SHP77 treated with DMSO at 0.1 percent for 48 hours (cell line): ENCODE results near the gene MRTFA.

ENCODE experiments used
- DNase-seq: peaks from one replicate; lab custom pipeline; 2025; lab: John Stamatoyannopoulos, UW

MRTFA gene

DNA sequence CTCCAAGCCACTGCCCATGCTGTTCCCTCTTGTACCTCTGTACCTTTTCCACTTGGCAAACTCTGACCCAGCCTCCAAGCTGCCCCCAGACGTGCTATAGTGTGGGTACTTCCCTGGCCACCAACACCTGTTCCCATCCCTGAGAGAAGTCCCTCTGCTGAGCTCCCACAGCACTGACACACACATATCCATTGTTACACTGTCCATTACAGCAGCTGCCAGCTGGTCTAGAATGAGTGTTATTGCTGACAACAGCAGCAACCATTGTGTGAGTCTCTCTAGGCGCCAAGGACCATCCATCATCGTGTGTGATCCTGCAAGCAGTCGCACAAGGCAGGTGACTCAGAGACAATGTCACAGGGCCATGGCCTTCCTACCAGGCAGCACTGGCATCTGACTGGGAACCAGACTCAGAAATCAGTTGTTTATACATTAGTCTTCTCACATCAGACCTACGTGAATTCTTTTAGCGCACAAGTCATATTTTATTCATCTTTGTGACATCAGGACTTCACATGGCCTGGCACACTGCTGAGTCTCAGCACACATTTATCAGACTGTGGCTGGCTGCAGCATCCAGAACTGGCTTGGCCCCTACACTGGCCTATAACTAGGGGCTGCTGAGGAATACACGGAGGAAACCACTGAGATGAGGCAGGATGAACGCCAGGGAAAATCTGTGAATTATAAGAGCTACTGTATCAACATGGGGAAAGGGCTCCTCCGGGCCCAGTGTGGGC is 209.8 kb downstream of the MRTFA start:
- DNase-seq = peak; percentile 87

- DNase-seq = no peak
Measured at GRCh38 chr22:40425082-40425481, 211.4 kb downstream of the MRTFA start.

DNA sequence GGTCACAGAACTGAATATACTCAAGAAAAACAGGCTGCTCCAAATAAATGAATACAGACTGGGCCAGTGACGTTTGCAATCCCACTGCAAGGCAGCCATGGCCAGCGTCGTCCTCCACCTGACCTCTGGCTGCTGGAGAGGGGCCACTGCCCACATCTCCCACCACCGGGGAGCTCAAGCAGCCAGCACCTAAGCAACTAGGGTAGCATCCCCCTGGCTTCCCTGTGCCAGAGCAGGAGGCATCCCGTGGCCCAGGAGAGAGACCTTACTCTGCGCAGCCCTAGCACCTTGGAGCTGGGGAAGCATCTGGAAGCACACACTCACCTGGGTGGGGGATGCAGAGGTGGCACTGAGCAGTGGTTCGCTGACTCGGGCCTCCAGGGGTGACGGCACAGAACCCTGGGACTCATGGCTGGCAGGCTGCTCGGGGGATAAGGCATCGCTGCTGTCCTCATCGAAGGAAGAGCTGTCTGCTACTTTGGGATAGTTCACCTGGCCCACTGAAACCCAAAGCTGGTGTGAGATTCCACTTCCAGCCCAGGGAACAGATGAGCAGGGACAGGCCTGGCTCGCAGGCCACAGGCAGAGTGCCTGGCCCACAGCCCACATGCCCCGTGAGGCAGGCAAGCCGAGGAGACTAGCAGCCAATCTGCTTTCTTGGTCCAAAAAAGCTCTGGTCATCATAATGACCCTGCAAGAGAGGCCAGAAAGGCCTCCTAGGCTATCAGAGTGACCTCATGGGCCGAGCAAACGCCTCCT is 212.5 kb downstream of the MRTFA start:
- no peak for DNase-seq

DNA sequence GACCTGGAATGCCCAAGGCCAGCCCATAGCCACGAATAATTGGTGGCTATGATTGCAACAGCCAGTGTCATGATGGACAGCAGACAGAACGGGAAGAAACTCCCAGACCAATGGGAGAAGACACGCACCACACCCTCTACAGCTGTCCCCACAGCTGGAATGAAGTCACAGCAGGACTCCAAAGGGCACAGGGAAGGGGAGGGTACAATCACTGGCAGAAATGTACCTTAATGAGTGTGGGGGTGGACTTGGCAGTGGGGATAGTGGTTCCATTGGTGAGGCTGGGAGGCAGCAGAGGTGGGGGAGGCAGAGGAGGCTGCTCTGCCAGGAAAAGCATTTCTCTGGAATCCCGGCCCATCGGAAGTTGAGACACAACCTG is 213.2 kb downstream of the MRTFA start:
- no peak for DNase-seq

- no peak for DNase-seq
Measured at GRCh38 chr22:40422558-40423309, 213.8 kb downstream of the MRTFA start.

DNA sequence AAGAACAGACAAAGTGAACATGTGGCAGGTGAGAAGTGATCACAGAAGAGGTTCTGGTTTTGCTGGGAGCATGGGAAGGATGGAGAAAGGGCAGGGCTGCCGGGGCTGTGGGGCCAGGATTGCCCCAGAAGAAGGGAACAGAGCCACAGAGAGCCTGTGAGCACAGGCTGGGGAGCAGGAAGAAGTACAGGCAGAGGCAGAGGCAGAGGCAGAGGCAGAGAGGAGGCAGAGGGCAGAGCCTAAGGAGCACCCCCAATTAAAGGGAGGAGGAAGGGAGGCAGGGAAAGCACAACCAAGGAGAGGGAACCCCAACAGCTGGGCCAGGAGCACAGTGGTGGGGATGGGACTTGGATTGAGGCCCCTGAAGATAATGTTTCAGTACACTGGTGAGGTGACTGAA is 214.6 kb downstream of the MRTFA start:
- DNase-seq = no peak

DNA sequence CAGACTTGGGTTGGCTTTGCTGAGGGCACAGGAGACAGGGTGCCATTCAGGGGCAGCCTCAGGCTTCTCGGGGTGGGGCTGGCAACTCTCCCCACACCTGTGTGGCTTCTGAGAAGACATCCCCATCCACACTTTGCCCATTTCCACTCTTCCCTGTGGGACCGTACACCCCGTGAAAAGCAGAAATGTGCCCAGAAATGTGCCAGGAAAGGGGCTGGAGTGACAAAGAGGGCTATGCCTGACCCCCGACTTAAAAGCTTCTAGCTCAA is 215.5 kb downstream of the MRTFA start:
- no peak for DNase-seq

DNA sequence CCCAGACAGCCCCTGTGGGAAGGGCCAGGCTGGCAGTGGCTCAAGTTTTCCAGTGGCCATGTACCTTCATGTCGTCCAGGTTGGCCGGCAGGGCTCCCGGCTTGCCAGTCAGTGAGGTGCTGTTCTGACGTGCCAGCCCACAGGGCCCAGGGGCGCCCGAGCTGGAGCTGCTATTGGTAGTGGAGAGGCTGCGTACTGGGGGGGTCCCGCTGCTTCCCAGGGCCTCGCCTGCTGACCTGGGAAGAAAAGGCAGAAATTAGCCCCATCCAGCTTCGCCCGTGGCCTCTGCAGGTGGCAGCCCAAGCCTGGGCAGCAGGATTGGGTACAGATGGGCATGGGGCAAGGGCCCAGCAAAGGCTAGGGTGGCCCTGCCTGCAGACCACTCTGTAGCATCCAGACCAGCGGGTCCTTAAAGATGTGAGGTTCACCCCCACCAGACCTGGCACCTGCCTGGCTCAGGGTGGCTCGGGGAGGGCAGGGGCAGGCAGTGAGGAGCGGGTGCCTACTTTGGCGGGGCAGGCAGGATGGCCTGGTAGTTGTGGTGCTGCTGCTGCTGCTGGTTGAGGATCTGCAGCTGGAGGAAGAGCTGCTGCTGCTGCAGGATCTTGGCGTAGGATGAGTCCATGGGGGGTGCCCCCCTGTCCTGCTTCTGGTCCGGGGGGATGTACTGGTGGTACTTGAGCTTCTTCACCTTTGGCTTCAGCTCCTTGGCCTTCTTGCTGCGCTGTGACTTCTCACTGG is 216.0 kb downstream of the MRTFA start:
- DNase-seq = no peak

GRCh38 chr22:40419718-40420117 is 216.8 kb downstream of the MRTFA start:
- no peak for DNase-seq

- DNase-seq = peak; percentile 80
Measured at GRCh38 chr22:40418366-40419201, 217.9 kb downstream of the MRTFA start.

GRCh38 chr22:40417881-40418280 is 218.6 kb downstream of the MRTFA start:
- no peak for DNase-seq

DNA sequence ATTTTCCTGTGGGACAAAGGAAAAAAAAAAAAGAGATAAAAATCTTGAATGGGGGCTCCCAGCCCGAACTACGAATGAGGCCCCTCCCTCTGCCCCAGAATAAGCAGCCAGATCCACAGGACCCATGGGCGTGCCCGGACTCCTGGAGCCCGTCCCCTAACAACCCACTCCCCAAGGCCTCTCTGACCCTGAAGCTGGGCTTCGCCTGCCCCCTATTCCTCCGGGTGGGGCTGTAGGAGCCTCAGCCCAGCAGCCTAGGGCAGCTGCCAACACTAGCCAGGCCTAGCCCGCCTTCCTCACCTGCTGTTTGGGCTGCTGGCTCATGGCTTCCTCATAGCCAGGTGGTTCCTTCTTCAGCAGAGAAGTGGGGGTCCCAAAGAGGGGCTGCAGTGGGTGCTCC is 219.5 kb downstream of the MRTFA start:
- DNase-seq = no peak

DNA sequence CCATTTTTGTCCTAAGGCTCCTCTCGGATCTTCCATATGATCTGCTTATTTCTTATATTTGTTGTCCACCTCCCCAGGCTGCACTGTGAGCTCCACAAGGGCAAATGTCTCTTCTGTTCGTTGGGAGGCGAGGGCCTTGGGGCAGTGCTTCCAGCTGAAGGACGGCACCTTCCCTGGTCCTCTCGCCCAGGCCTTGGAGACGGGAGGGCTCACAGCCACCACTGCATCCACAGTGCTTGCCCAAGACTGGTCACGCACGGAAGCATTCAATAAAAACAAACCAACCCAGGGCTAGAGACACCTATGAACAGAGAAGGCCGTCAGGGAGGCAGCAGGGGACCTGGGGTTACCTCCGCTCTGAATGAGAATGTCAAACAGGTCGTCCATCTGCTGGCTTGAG is 219.9 kb downstream of the MRTFA start:
- no peak for DNase-seq

- DNase-seq = no peak
Measured at GRCh38 chr22:40416267-40416570, 220.3 kb downstream of the MRTFA start.

DNA sequence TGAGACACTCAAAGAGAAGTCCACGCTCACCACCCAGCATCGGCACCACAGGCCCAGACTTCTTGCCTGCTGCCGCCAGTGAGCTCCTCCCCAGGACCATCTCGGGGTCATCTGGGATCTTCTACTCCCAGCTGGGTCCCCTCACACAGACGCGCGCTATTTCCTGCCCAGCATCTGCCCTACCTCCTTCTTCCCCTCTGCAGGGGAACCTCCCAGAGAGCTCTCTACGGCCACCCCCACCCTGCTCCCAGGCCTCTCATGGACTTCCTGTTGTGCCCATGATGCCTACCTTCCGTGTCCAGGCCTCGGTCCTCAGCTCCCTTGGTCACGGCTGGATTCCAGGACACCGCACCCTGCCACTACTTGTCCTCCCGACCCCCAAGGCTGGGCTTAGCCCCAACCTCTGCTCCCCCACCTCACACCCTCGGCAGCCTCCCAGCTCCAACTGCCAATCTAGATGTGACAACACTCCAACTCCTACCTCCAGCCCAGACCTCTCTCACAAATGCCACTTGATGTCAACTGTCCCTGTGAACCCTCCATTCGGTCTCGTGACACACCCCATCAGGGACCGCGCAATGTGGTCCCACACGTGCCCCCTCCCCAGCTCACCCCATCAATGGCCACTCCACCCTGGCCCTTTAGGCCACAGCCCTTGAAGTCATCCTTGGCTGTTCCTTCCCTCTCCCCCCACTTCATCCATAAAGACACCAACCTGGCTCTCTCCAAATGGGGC is 220.8 kb downstream of the MRTFA start:
- no peak for DNase-seq

DNA sequence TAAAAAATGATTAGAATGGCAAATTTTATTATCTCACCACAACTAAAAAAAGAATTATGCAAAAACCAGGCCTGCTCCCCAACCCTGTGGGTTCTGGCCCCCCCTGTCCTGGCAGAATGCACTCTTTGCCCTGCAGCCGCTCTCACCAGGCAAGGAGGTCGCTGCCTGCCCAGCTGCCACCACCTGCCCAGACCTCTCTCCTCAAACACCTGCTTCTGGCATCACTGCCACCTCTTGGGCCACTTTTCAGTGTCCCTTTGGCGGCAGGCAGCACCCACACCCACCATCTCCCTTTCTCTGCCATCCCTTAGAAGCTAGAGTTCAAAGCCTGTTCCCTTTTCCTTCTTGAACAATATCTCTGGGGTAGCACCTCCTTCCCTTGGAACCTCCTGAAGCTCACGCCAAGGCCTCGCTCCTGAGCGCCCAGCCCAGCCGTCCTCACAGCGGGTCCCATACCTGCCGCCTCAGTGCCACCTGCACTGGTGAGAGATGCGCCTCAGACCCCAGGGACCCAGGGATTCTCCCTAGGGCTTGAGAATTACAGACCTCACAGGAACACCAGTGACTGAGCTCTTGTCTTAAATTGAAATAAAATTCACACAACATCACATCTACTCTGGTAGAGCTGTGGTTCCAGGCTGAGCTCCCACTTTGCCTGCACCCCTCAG is 221.5 kb downstream of the MRTFA start:
- DNase-seq = peak; percentile 23

DNA sequence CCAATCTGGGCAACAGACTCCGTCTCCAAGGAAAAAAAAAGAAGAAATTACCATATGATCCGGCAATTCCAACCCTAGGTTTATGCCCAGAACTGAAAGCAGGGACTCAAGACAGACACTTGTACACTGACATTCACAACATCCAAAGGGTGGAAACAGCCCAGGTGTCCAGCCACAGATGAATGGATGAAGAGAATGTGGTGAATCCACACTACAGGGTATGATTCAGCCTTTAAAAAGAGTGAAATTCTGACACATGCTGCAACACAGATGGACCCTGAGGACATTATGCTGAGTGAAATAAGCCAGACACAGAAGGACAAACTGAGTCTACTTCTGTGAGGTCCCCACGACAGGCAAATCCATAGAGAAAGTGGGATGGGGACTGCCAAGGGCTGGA is 222.2 kb downstream of the MRTFA start:
- DNase-seq = no peak

GRCh38 chr22:40413873-40414272 is 222.6 kb downstream of the MRTFA start:
- no peak for DNase-seq

DNA sequence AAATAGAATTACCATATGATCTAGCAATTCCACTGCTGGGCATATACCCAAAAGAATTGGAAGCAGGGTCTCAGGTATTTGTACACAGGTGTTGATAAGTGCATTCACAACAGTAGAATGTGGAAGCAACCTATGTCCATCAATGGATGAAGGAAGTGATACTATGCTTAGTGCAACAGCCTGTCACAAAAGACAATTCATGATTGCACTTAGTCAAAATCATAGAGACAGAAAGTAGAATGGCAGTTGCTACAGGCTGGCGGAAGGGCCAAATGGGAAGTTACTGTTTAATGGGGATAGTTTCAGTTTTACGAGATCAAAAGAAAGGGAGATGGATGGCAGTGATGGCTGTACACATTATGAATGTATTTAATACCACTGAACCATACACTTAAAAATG is 224.1 kb downstream of the MRTFA start:
- DNase-seq = no peak

DNA sequence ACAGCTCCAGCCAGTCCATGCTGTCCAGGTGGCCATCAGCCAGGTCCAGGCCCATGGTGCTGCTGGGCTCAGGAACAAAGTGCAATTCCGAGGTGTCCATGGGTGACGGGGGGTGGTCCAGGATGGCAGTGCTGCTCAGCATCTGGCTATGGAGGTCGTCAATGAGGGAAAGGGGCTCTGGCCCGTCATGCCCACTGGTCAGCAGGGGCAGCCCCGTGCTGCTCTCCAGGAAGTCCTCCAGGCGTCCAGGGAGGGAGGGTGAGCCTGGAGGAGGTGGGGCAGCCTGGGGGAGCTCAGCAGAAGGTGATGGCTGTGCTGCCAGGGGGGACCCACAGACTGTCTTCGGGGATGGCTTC is 225.0 kb downstream of the MRTFA start:
- DNase-seq = no peak
